Globus pallidus (tissue), 1 donor: ENCODE measurements around the gene SNTG2.
"Not testable (repeated sequence)": the region's sequence is repeated elsewhere in the genome, so short reads cannot be mapped to it uniquely, and the experiment has no call there.

Experiments used
- DNase-seq: peaks from one replicate; pipeline ENCODE4 v3.0.0-alpha.2; 2015; ENCODE audit warnings: low spot score

Gene SNTG2

DNA sequence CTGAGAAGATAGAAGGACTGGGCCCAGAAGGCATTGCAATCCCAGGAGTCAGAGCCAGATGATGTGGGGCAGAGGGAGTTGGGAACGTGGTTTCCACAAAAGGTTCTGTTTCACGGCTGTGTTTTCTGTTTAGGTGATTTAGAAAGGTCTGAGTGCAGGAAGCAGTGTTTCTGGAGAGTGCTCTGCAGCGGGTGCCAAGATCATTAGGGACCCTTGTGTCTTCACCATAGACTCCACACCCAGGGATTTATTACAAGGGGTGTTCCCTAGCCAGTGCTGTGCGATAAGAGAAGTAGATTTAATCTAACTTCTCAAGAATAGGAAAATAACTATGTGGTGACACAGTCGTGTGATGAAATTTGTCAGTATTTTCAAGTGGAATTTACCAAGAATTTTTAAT, 241.5 kb downstream of the SNTG2 start:
- DNase-seq = no peak

DNA sequence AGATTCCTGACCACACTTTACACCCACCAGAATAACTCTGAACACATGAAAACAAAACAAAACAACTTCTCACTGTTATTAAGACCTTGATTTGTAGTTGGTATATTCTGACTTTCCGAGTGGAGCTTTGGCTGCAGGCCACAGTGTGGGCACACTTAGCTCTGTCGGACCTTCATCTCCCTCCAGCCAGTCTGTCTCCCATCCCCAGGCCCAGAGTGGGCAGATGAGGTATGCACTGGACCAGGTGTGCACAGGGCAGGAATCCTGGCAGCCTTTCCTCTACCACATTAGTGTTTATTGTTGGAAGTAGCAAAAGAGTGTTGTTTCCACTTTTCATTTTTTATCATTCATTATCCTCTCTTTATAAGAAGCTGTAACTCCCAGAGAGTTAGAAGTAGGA, 243.2 kb downstream of the SNTG2 start:
- no peak for DNase-seq

DNA sequence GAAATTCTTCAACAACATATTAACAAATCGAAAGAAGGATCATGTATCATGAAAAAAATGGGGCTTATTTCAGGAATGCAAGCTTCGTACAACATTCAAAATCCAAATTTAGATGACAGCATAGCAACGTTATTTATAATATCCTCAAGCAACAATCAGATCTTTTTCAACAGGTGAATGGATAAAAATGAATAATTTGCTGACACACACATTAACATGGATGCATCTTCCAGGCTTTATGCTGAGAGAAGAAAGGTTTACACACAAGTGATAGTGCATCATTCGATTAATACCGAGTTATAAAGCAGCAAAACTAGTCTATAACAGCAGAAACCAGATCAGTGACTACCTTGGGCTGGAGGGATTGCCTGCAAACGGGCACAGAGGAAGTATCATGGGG, 253.1 kb downstream of the SNTG2 start:
- no peak for DNase-seq

DNA sequence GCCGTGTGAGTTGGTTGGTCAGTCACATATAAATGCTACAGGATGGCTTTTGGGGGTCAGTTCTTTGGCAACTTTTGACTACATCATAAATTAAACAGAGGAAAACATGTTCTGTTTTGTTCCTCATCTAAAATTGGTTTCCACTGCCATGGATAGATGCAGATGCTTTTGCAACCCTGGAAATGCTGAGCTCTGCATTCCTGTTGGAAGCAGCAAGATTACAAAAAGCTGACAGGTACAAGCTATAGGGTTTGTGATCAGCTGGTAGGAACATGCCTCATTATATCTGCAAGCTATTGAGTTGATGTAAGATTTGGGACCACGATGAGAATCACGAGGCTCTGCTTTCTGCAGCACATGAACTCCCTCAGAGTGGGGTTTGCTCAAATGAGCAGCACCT, 255.2 kb downstream of the SNTG2 start:
- no peak for DNase-seq

DNA sequence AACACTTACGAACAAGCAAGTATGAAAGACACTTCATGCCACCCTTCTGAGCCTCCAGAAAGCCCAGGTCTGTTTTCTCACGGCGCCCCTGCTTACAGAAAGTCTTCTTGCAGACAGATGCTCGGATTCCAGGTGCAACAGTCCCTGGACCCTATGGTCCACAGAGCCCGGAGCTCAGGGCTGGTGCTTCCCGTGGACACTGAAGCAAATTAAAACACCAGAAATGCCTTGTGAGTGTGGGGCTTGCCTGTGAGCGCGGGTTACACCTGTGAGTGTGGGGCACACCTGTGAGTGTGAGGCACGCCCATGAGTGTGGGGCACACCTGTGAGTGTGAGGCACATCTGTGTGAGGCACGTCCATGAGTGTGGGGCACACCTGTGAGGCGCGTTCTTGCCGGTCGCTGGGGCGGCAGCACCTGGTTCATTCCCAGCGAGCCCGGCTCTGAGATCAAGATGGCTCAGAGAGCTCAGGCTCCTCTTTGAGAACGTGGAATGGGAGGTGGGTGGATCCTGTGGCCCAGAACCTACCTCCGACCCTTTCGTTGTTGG, 257.4 kb downstream of the SNTG2 start:
- no peak for DNase-seq

DNA sequence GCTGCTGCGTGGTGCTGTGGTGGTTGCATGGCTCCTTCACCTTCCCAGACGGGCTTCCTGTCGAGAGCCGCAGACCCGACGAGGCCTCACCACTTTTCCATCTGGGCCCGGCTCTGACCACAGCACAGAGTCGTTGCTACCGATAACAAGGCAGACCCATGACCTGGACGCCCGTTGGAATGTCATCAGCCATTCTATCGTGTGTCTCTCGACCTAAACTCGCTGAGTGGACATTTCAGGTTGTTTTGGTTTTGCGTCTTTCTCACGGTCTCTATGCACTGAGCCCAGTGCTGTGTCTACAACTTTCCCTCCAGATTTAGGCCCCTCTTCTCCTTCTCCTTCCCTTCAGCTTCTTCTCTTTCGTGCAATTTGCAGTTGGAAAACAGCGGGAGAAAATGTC, 257.9 kb downstream of the SNTG2 start:
- DNase-seq = no peak

DNA sequence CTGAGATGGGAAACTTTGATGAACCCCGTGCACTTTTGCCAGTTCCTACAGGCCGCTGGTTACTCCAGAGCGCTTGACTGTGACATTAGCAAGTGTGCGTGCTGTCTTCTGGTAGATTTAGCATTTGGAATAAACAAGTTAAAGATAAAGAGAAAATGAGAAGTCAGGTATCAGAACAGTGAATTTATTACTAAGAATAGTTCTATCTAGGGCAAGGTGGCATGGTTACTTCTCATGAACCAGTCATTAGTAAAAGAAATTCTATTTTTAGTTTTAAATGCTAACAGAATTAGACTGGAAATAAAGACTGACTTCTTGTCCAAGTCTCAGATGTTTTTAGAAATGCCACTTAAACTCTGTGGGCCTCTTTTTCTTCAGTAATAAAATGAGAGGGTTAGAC, 258.6 kb downstream of the SNTG2 start:
- no peak for DNase-seq

DNA sequence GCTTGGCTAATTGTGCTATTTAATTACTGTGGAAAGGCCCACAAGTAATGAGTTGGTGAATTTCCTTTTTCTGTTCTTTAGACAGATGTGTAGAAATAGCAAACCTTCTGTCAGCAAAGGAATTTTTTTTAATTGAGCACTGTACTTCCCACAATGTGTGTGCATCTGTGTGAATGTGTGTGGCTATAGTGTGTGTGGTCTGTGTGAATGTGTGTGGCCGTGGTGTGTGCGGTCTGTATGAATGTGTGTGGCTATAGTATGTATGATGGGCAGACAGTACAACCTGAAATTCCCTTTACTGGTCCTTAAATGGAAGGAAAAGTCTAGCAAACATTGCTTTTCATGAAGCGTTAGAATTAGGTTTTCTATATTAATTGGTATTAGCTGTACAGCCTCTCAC, 259.1 kb downstream of the SNTG2 start:
- no peak for DNase-seq

DNA sequence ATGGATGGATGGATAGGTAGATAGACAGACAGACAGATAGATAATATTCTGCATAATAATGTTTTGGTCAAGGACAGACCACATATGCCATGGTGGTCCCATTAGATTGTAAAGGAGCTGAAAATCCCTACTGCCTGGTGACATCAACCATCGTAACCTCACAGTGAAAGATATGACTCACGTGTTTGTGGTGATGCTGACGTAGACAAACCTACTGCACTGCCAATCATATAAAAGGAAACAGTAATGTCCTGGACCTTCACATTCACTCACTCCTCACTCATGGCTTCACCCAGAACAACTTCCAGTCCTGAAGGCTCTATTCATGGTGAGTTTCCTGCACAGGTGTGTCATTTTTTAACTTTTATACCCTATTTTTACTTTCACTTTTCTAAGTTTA, 259.7 kb downstream of the SNTG2 start:
- DNase-seq = no peak

DNA sequence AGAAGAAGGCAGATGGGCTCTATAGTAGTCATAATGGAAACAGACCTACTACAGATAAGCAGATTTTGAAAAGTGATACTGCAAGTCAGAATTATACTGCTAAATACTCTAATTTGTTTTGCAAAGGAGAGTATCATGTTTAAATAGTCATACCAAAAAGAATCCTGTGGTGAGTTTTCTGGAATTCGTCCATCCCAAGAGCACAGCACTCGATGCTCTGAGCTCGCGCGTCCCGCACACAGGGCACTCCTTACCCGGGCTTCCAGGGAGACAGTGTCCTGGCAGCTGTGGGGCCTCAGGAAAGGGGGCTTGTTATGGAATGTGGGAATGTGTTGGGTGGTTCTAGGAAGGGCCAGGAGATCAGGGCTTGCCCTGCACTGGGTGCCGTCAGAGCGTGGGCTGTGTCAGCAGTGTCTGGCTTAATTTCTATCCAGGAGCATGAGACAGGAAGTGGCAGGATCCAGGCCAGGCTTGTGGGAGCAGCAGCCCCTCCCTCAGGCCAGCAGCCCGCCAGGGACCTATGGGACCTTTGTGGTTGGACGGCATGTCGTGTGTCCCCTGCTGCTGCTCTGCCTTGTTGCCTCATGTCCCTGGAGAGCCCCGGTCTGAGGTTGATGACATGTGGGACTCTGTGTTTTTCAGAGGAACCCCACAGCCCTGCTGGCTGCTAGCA, 269.4 kb downstream of the SNTG2 start:
- DNase-seq = no peak

DNA sequence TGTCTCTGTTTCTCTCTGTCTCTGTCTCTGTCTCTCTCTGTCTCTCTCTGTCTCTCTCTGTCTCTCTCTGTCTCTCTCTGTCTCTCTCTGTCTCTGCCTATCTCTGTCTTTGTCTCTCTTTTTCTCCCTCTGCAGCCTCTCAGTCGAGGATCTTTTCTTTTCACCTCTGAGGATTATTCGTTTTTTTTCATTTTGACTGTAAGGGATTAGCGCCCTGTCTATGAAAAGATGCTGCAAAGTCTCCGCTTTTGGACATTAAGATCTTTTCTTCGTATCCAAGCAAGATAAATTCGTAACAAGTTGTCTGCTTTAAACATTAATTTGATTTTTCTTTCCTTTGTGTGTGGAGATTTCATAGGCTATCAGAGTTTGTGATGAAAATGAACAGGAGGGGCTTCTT, 271.4 kb downstream of the SNTG2 start:
- no peak for DNase-seq

DNA sequence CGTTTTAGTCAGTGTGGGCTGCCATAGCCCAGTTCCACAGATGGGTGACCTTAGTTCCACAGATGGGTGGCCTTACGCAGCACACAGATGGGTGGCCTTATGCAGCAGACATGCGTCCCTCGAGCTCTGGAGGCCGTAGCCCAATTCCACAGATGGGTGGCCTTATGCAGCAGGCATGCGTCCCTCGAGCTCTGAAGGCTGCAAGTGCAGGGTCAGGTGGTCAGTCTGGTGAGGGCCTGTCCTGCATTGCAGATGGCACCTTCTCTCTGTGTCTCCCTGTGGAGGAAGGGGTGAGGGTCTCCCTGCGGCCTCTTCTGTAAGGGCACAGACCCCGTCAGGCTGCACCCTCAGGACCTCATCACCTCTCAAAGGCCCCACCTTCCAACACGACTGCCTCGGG, 273.1 kb downstream of the SNTG2 start:
- no peak for DNase-seq

DNA sequence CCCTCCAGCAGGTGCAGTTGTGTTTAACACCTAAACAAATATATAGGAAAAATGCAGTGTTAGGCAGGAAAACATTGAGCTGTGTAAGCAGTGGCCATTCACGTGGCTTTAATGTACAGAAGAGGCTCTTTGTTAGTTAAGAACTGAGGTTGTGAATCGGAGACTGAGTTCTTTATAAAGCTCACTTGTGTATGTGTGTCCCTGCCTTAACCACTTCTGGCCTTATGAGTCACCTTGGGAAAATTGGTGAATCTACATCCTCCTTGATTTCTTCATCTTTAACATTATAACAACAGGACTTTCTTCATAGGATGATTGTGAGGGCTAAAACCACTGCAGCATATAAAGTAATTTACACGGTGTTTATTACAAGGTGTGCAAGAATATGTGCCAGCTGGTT, 274.3 kb downstream of the SNTG2 start:
- no peak for DNase-seq

DNA sequence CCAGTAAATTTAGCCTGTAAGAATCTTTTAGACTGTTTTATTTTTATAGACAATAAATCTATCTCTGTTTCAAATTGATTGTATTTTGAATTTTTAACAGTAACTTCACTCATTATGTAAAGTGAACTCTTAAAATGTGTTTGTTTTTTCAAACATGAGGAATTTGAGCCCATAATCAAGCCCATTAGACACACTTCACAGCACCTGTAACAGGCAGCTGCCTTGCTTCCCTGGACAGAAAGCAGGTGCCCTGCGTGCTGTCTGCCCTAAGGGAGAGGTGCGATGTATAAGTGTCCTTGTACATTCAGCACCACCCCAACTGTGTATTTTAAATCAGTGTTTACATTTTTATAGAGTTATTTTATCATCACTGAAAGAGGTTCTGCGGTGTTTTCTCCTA, 276.1 kb downstream of the SNTG2 start:
- DNase-seq = no peak

DNA sequence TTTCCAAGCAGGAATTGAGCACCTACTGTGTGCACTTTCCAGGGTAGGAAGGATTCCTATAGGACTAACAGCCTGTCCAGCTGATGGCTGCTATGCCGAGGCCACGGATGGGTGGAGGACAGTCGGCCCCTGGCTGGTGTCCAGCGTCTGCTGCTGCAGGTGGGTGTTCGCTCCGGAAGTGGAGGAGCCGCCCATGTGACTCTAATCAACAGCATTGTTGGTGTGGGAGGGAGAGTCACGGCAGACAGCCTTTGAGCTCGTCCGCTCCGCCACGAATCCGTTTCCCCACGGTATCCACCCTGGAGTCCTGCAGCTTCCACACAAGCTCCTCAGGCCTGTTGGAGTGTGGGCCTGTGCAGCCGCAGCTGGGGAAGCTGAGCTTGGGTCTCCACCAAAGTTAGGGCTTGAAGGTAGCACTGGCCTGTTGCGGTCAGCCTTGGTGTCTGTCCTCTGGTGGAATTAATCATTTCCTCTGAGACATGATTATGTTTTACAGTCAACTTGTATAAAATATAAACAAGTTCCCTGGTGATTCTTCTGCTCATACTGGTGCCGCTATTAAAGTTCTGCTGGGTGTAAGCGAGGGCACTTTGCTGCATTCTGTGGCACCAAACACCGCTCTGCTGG, 276.7 kb downstream of the SNTG2 start:
- no peak for DNase-seq

DNA sequence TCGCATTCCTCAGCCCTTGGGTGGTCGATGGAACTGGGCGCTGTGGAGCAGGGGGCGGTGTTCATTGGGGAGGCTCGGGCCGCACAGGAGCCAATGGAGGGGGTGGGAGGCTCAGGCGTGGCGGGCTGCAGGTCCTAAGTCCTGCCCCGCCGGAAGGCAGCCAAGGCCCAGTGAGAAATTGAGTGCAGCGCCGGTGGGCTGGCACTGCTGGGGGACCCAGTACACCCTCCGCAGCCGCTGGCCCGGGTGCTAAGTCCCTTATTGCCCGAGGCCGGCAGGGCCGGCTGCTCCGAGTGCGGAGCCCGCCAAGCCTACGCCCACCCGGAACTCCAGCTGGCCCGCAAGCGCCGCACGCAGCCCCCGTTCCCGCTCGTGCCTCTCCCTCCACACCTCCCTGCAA, 278.9 kb downstream of the SNTG2 start:
- not testable (repeated sequence) for DNase-seq

DNA sequence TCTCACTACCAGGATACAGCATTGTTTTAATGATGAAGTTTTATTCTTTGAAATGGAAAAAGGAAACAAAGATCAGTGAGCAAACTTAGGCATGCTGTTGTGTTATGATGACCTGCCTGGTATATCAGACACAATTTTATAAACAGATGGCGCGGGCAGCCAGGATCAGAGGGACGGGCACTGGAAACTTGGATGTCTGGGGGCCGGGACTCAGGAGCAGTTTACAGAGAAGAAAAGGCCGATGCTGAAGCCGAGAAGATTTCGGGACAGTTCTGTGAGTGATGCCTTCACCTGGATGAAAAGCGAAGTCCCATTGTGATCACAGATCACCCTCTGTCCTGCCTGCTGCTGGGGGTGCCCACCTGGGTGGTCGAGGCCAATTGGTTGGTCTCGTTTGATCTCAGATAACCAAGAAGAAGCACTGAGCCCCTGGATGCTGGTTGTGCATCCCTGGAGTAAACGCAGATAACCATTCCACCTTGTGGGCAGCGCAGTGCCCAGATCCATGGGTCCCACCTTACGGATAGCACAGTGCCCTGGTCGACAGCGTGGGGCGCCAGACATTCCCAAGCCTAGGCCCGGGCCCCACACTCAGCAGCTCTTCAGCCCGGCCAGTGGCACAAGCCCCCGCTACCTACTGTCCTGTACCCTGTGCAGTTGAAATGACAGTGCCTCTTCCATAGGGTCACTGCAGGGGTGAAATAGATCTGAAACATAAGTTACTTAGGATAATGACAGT, 279.7 kb downstream of the SNTG2 start:
- DNase-seq = no peak

DNA sequence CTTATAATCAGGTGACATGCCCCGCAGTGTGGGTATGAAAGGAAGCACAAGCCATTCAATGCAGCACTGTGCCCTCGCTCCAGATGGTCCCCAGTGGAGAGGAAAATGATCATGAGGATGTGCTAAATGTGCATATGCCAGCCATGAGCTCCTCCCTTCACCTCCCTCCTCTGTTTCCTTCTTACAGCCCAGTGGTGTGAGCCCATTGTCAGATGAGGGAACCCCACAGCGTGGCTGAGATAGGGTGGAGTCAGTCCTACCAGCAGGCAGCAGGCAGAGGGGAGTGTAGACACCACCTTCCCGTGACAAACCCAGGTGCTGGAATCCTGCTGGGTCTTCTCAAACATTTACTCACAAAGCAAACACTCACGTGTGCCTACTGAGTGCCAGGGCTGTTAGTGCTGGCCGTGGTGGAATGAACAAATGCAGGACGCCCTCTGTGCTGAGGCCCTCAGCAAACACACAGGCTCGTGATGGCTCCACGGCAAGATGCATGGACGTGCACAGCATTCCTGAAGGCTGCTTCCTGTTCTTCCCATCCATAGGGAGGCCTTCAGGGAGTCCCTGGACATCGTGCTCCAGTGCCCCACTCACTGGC, 280.9 kb downstream of the SNTG2 start:
- no peak for DNase-seq

DNA sequence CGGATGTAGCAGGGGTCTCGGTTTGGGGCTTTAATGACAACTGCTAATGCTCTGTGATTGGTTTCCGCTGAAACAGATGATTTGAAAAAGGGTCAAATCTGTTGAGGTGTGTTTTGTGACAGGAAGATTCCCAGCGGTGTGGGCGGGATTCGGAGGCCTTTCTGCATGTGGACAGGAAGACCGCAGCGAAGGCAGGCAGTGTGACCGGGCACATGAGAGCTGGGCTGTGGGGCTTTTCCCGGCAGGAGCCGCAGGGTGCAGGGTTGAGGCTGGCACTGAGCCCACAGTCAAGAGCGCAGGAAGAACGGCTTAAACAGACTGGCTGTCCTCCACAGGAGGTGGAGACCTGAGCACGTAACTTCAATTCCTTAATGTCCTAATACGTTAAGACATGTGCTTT, 282.6 kb downstream of the SNTG2 start:
- DNase-seq = no peak

DNA sequence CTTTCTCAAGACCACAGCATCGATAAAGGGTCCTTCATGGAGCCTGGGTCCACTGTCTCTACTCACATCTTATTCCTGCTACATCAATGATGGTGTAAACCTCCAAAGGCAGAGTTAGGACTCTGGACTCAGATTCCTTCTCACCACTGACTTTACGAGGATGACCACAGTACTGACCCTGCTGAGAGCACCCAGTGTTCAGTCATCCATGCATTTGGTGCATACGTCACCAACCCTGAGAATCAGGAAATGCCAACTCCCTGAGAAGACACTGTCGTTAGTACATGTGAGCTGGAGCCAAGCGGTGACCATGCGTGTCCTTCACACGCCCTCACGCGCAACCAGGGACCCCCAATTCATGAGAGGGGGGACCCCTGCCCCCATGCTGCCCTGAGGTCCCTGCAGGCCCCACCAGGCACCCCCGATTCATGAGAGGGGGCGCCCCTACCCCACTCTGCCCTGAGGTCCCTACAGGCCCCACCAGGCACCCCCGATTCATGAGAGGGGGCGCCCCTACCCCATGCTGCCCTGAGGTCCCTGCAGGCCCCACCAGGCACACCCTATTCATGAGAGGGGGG, 284.2 kb downstream of the SNTG2 start:
- no peak for DNase-seq

DNA sequence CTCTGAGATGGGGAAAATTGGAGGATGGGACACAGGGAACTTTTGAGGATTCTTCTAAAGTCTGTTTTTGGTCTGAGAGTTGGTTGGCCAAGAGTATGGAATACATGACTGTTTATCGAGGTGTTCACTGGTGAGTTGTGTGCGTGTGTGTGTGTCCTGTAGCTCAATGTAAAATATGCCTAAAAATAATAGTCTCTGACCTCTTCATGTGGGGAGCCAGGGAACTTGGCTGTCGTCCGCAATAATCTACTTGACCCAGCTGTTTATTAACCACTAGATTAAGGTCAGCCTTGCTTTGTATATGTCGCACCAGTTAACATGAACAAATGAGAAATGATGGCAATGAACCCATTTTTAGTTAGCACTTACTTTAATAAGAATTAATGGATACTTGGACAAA, 285.2 kb downstream of the SNTG2 start:
- DNase-seq = no peak

DNA sequence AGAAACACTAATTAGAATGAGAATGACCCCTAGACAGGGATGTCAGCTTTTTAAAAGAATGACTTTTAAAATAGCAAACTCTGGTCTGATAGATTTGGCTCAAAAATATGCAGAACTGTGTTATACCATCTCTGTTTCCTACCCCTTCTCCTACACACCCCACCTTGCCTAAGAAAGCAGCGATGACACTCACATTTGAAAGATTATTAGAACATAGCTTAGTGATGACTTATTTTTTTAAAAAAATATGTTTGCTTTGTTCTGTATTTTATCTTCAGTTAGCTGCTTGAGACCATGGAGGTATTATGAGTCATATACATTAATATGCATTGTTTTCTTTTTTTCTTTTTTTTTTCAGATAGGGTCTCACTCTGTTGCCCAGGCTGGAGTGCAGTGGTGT, 286.0 kb downstream of the SNTG2 start:
- no peak for DNase-seq

DNA sequence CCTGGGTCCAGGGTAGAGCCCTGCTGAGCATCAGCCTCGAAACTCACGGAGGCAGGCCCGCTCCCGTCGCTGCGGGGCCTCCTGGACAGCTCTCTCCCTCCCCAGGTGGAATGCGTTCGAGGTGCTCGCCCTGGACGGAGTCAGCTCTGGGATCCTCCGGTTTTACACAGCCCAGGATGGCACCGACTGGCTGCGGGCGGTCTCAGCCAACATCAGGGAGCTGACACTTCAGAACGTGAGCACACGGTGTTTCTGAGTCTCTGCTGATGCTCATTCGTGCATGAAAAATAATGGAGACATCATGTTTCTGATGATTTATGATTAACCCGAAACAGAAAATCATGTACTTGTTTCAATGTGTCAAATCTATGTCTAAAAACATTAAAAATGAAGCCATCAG, 287.1 kb downstream of the SNTG2 start:
- no peak for DNase-seq
